ENCODE data around the gene CRTAP.
"Not testable (repeated sequence)": the region's sequence is repeated elsewhere in the genome, so short reads cannot be mapped to it uniquely, and the experiment has no call there.

Gene CRTAP

DNA sequence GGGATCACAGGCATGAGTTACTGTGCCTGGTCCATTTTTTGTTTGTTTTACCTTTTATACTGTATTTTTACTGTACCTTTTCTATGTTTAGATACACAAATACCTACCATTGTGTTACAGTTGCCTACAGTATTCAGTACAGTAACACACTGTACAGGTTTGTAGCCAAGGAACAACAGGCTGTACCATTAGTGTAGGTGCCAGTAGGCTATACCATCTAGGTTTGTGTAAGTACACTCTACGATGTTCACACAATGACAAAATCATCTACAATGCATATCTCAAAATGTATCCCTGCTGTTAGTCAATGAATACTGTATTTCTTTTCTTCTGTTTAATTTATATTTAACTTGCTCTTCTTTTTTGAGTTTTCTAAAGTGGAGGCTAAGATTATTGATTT lies 67.8 kb downstream of the CRTAP start:
- DNase-seq = not testable (repeated sequence)

- no peak for DNase-seq
These were observed 71.0 kb downstream of the CRTAP start for GRCh38 chr3:33184863-33185262.

- no peak for DNase-seq
These were observed 72.9 kb downstream of the CRTAP start for GRCh38 chr3:33186524-33187367.

GRCh38 chr3:33187368-33187634 lies 73.5 kb downstream of the CRTAP start:
- DNase-seq = no peak

- DNase-seq = no peak
These were observed 80.5 kb downstream of the CRTAP start for GRCh38 chr3:33194303-33194702.

- DNase-seq = no peak
These were observed 82.7 kb downstream of the CRTAP start for GRCh38 chr3:33196538-33196937.
